HepG2 (cell line): ENCODE data around the gene CBLB. TPM values are rescaled to one million over a fixed set of nuclear protein-coding genes. Genes with fewer than 3 reads are reported as not detected.

ENCODE experiments used
- ATAC-seq: fragments of 200-7000 bp; cut with Tn5 transposase; 3 replicates; pipeline ENCODE4 v1.9.1; 2020; ENCODE audit warnings: mild to moderate bottlenecking, moderate library complexity
- BruUV-seq: library from RNA; stranded (reverse); fragments of 400-500 nt; replicated peaks from 2 replicates; lab custom pipeline; 2021; lab: Mats Ljungman, UMichigan
- CTCF ChIA-PET: fragments of 300-600 bp; formaldehyde crosslinking; extraction: SDS; loops from one replicate; lab custom pipeline; 2021; ENCODE audit warnings: low total read pairs, inconsistent platforms, low intra/inter-chr PET ratio; lab: Yijun Ruan, JAX
- POLR2A ChIA-PET: fragments of 350-600 bp; sonication (Branson Sonifier 250); formaldehyde crosslinking; loops from one replicate; lab custom pipeline; 2020; ENCODE audit warnings: antibody characterized with exemption, inconsistent platforms; lab: Yijun Ruan, JAX
- DNase-seq: peaks from one replicate; pipeline ENCODE4 v3.0.0-alpha.2; 2015; ENCODE audit warnings: low spot score
- FAIRE-seq: peaks from 3 replicates; lab custom pipeline; 2011; peaks lifted over from hg19 to GRCh38; lab: Jason Lieb, UNC
- H2AFZ ChIP-seq: one replicate; pipeline ENCODE4 v1.6.1; 2011; ENCODE audit warnings: low read length, inconsistent platforms
- H3K27ac ChIP-seq: fragments of 300-600 bp; 3 replicates; pipeline ENCODE4 v1.8.0; 2011; ENCODE audit warnings: mixed run types, mild to moderate bottlenecking, mixed read lengths, low read length, inconsistent platforms; ENCODE audit not compliant: insufficient read depth; ENCODE audit errors: extremely low read length
- H3K27me3 ChIP-seq, 2 experiments: fragments of 200-600 bp in 1 of 2; 2 replicates in 1 of 2; 3 replicates in 1 of 2; pipeline versions ENCODE4 v1.6.0 to v1.8.0; 2011; ENCODE audit warnings: low read length in 2 of 2, mild to moderate bottlenecking in 2 of 2, moderate library complexity in 2 of 2, inconsistent platforms in 1 of 2; ENCODE audit not compliant: insufficient read depth in 2 of 2, control insufficient read depth in 1 of 2
- H3K36me3 ChIP-seq, 2 experiments: fragments of 200-600 bp in 1 of 2; replicated peaks in 1 of 2; 2 replicates in 1 of 2; 3 replicates in 1 of 2; pipeline versions ENCODE4 v1.5.1 to v1.8.0; 2011; ENCODE audit warnings: low read length in 2 of 2, inconsistent platforms in 1 of 2; ENCODE audit not compliant: insufficient read depth in 2 of 2, control insufficient read depth in 1 of 2
- H3K4me1 ChIP-seq: 2 replicates; pipeline ENCODE4 v1.5.1; 2012; ENCODE audit warnings: low read length, inconsistent platforms; ENCODE audit not compliant: insufficient read depth
- H3K4me2 ChIP-seq: 2 replicates; pipeline ENCODE4 v1.6.0; 2011; ENCODE audit warnings: low read depth, low read length, inconsistent platforms
- H3K4me3 ChIP-seq, 3 experiments: fragments of 200-600 bp in 1 of 3; sonication (generic), shearing (Covaris generic) in 1 of 3; replicated peaks in 1 of 3; 2 replicates each; pipeline ENCODE4 v1.5.1; 2011 to 2016; ENCODE audit warnings: low read length in 3 of 3, inconsistent platforms in 2 of 3, low read depth in 2 of 3, mild to moderate bottlenecking in 2 of 3, control low read depth in 1 of 3, mixed read lengths in 1 of 3; ENCODE audit not compliant: insufficient read depth in 1 of 3
- H3K79me2 ChIP-seq: one replicate; pipeline ENCODE4 v1.6.1; 2011; ENCODE audit warnings: low read length, inconsistent platforms; ENCODE audit not compliant: insufficient read depth
- H3K9ac ChIP-seq: 2 replicates; pipeline ENCODE4 v1.6.0; 2011; ENCODE audit warnings: mild to moderate bottlenecking, low read depth, low read length, inconsistent platforms; ENCODE audit not compliant: insufficient read depth
- H3K9me3 ChIP-seq: 2 replicates; pipeline ENCODE4 v1.5.1; 2012; ENCODE audit warnings: mild to moderate bottlenecking, low read length
- H4K20me1 ChIP-seq: 2 replicates; pipeline ENCODE4 v1.6.0; 2011; ENCODE audit warnings: inconsistent platforms, mild to moderate bottlenecking, low read length, moderate library complexity; ENCODE audit not compliant: insufficient read depth
- ATF7-NPFF ChIP-seq: sonication (generic); formaldehyde crosslinking; IDR thresholded peaks from 2 replicates; pipeline ENCODE4 v1.8.1; 2023; ENCODE audit warnings: mild to moderate bottlenecking, low read depth, missing genetic modification reagents, moderate library complexity
- MATR3 ChIP-seq: sonication (generic); formaldehyde crosslinking; IDR thresholded peaks from 2 replicates; pipeline ENCODE4 v1.4.0; 2020; ENCODE audit warnings: missing genetic modification reagents
- MEF2D ChIP-seq: sonication (generic); formaldehyde crosslinking; IDR thresholded peaks from 2 replicates; pipeline ENCODE4 v1.5.1; 2020; ENCODE audit warnings: mild to moderate bottlenecking, missing genetic modification reagents
- MIXL1 ChIP-seq: IDR thresholded peaks from 2 replicates; pipeline ENCODE4 v1.6.1; 2016
- MYNN ChIP-seq: sonication (generic); formaldehyde crosslinking; IDR thresholded peaks from 2 replicates; pipeline ENCODE4 v1.4.0; 2020; ENCODE audit warnings: mild to moderate bottlenecking, low read depth, missing genetic modification reagents
- SALL1 ChIP-seq: sonication (generic); formaldehyde crosslinking; IDR thresholded peaks from 2 replicates; pipeline ENCODE4 v1.8.0; 2022; ENCODE audit warnings: mild to moderate bottlenecking, missing genetic modification reagents
- SIN3B ChIP-seq: fragments of 150-350 bp; IDR thresholded peaks from 2 replicates; pipeline ENCODE4 v1.6.1; 2014; ENCODE audit warnings: low read length
- TARDBP ChIP-seq: sonication (generic); formaldehyde crosslinking; IDR thresholded peaks from 2 replicates; pipeline ENCODE4 v1.8.0; 2022; ENCODE audit warnings: mild to moderate bottlenecking, missing genetic modification reagents
- TBP ChIP-seq: sonication (generic); formaldehyde crosslinking; IDR thresholded peaks from 2 replicates; pipeline ENCODE4 v1.5.0; 2020; ENCODE audit warnings: missing genetic modification reagents
- TP53 ChIP-seq: sonication (generic); formaldehyde crosslinking; conservative IDR thresholded peaks from 2 replicates; pipeline ENCODE4 v1.4.0; 2020; ENCODE audit warnings: missing genetic modification reagents
- XRCC5 ChIP-seq: fragments of 200-400 bp; formaldehyde crosslinking; optimal IDR thresholded peaks from 2 replicates; pipeline ENCODE3; 2017; ENCODE audit warnings: mild to moderate bottlenecking, low read length
- ZNF143 ChIP-seq: sonication (generic); formaldehyde crosslinking; IDR thresholded peaks from 2 replicates; pipeline ENCODE4 v1.4.0; 2020; ENCODE audit warnings: missing genetic modification reagents
- ZNF329 ChIP-seq: sonication (generic); formaldehyde crosslinking; IDR thresholded peaks from 2 replicates; pipeline ENCODE4 v1.9.0; 2021; ENCODE audit warnings: low read depth, mild to moderate bottlenecking, missing genetic modification reagents
- WGBS: methylation state at CpG from one replicate; pipeline ENCODE4 v1.1.6; 2017; ENCODE audit warnings: low lambda C conversion rate; 5-methylcytosine and 5-hydroxymethylcytosine counted together
- in situ Hi-C: cut with HindIII; loops from 2 replicates; pipeline ENCODE4 v1.10.0; 2017; ENCODE audit warnings: low pct_unique_long_range_greater_than_20kb; ENCODE audit not compliant: extremely low pct_ligation_motif_present
- intact Hi-C: fragments of 100-400 bp; cut with micrococcal nuclease; formaldehyde crosslinking; loops from one replicate; pipeline ENCODE4 v1.10.0; 2022; ENCODE audit not compliant: unreplicated experiment
- polyA plus RNA-seq, 8 experiments: library from polyadenylated mRNA; depleted of rRNA in 3 of 8; stranded (reverse) in 7 of 8; unstranded in 1 of 8; fragments of >200 nt; fragmentation: Illumina TruSeq in 4 of 8; extraction: Trizol in 4 of 8; gene quantifications; 2 replicates each; pipeline versions ENCODE4 v1.2.1 to v1.2.3, GENCODE V29; 2011 to 2016; ENCODE audit warnings: low read depth in 4 of 8, missing spikeins in 1 of 8, mixed read lengths in 1 of 8; ENCODE audit not compliant: insufficient read depth in 1 of 8
- total RNA-seq, 5 experiments: library from RNA; depleted of rRNA; stranded (reverse); fragments of >200 nt; fragmentation: Illumina TruSeq; extraction: Trizol; gene quantifications; 2 replicates each; pipeline ENCODE4 v1.2.3, GENCODE V29; 2016; ENCODE audit warnings: low read depth in 1 of 5
- TF ChIP-seq, protein P1 (sequence below): sonication (generic); formaldehyde crosslinking; IDR thresholded peaks from 2 replicates; pipeline ENCODE4 v1.4.0; 2020; ENCODE audit warnings: missing genetic modification reagents
- TF ChIP-seq, protein P2 (sequence below): sonication (generic); formaldehyde crosslinking; IDR thresholded peaks from 2 replicates; pipeline ENCODE4 v1.4.0; 2020; ENCODE audit warnings: missing genetic modification reagents, borderline replicate concordance
- TF ChIP-seq, protein P3 (sequence below): sonication (generic); formaldehyde crosslinking; conservative IDR thresholded peaks from 2 replicates; pipeline ENCODE4 v1.8.0; 2022; ENCODE audit warnings: low read depth, missing genetic modification reagents

The CBLB gene
- total and polyA plus RNA-seq, 2 of the 13 experiments (the other 11 are each of a cell fraction or from before 2014, with no cell fraction given) = 9.8 to 16.4 TPM

DNA sequence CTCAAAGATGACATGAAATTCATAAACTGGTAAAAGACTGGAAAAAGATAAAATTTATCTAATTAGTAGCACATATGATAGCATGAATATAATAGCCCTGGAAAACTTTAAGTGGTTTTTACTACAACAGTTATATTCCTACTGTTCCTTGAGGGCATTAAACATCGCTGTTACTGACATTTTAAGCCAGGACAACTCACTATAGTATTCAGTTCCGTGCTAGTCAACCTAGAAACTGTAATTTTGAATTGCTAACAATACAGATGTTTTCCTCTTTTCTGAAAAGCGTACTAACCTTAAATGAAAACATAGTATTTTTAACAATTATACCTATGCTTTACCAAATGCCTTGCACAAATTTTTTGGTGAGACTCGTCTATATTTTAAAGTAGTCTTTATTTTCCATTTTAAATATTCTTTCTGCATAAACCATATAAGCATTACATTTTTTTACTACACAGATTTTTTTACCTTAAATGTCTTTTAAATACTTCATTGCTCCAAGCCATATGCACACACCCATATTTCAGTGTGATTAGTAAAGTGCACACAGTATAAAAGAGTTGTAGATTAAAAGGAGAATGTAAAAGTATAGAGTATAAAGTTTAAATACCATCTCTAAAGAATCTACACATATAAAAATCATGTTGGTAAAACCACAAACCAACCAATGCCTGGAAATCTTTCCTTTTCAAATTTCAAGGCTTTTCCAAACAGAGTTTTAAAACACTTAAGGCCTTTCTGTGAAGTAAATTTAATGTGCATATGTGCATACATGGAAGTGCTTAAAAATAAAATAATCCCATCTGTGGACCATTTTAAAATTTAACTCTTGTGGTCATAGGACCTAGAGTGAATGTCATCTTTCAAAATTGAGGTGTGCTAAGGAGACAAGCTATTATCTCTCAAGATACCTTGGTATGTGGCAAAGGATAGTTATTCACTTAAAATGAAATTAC lies 20.1 kb upstream of the CBLB start:
- H3K79me2 ChIP-seq = no peaks in the 10 kb centered on the region
- TF ChIP-seq MYNN (CRISPR knock-in tag) = no peak
- TF ChIP-seq, protein P1, sequence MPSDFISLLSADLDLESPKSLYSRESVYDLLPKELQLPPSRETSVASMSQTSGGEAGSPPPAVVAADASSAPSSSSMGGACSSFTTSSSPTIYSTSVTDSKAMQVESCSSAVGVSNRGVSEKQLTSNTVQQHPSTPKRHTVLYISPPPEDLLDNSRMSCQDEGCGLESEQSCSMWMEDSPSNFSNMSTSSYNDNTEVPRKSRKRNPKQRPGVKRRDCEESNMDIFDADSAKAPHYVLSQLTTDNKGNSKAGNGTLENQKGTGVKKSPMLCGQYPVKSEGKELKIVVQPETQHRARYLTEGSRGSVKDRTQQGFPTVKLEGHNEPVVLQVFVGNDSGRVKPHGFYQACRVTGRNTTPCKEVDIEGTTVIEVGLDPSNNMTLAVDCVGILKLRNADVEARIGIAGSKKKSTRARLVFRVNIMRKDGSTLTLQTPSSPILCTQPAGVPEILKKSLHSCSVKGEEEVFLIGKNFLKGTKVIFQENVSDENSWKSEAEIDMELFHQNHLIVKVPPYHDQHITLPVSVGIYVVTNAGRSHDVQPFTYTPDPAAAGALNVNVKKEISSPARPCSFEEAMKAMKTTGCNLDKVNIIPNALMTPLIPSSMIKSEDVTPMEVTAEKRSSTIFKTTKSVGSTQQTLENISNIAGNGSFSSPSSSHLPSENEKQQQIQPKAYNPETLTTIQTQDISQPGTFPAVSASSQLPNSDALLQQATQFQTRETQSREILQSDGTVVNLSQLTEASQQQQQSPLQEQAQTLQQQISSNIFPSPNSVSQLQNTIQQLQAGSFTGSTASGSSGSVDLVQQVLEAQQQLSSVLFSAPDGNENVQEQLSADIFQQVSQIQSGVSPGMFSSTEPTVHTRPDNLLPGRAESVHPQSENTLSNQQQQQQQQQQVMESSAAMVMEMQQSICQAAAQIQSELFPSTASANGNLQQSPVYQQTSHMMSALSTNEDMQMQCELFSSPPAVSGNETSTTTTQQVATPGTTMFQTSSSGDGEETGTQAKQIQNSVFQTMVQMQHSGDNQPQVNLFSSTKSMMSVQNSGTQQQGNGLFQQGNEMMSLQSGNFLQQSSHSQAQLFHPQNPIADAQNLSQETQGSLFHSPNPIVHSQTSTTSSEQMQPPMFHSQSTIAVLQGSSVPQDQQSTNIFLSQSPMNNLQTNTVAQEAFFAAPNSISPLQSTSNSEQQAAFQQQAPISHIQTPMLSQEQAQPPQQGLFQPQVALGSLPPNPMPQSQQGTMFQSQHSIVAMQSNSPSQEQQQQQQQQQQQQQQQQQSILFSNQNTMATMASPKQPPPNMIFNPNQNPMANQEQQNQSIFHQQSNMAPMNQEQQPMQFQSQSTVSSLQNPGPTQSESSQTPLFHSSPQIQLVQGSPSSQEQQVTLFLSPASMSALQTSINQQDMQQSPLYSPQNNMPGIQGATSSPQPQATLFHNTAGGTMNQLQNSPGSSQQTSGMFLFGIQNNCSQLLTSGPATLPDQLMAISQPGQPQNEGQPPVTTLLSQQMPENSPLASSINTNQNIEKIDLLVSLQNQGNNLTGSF (CRISPR knock-in tag) = no peak
- no peak for TF ChIP-seq XRCC5
- TF ChIP-seq, protein P2, sequence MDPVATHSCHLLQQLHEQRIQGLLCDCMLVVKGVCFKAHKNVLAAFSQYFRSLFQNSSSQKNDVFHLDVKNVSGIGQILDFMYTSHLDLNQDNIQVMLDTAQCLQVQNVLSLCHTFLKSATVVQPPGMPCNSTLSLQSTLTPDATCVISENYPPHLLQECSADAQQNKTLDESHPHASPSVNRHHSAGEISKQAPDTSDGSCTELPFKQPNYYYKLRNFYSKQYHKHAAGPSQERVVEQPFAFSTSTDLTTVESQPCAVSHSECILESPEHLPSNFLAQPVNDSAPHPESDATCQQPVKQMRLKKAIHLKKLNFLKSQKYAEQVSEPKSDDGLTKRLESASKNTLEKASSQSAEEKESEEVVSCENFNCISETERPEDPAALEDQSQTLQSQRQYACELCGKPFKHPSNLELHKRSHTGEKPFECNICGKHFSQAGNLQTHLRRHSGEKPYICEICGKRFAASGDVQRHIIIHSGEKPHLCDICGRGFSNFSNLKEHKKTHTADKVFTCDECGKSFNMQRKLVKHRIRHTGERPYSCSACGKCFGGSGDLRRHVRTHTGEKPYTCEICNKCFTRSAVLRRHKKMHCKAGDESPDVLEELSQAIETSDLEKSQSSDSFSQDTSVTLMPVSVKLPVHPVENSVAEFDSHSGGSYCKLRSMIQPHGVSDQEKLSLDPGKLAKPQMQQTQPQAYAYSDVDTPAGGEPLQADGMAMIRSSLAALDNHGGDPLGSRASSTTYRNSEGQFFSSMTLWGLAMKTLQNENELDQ (CRISPR knock-in tag) = no peak
- no peak for TF ChIP-seq MIXL1 (CRISPR knock-in tag)
- no peak for TF ChIP-seq SALL1 (CRISPR knock-in tag)
- TF ChIP-seq MATR3 (CRISPR knock-in tag) = no peak
- no peak for TF ChIP-seq ZNF143 (CRISPR knock-in tag)
- TF ChIP-seq TP53 (CRISPR knock-in tag) = no peak
- TF ChIP-seq TARDBP (CRISPR knock-in tag) = no peak
- no peak for TF ChIP-seq ATF7-NPFF
- no peak for TF ChIP-seq MEF2D
- TF ChIP-seq, protein P3, sequence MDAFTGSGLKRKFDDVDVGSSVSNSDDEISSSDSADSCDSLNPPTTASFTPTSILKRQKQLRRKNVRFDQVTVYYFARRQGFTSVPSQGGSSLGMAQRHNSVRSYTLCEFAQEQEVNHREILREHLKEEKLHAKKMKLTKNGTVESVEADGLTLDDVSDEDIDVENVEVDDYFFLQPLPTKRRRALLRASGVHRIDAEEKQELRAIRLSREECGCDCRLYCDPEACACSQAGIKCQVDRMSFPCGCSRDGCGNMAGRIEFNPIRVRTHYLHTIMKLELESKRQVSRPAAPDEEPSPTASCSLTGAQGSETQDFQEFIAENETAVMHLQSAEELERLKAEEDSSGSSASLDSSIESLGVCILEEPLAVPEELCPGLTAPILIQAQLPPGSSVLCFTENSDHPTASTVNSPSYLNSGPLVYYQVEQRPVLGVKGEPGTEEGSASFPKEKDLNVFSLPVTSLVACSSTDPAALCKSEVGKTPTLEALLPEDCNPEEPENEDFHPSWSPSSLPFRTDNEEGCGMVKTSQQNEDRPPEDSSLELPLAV (CRISPR knock-in tag) = no peak
- no peak for TF ChIP-seq TBP (CRISPR knock-in tag)
- TF ChIP-seq SIN3B = no peak
- TF ChIP-seq ZNF329 (CRISPR knock-in tag) = no peak

More for the DNA sequence above, 20.1 kb upstream of the CBLB start:
- ATAC-seq (no peak), DNase-seq (no peak), FAIRE-seq (no peak)
- Histone ChIP-seq H3K4me2 (no peak overlapping the region), H3K27me3 (no peaks in the 10 kb centered on the region), H4K20me1 (no peaks in the 10 kb centered on the region), H3K27ac (no peak overlapping the region), H3K4me1 (no peaks in the 10 kb centered on the region), H3K36me3 (no peaks in the 10 kb centered on the region), H2AFZ (no peak overlapping the region), H3K9ac (no peak overlapping the region), H3K9me3 (no peaks in the 10 kb centered on the region), H3K4me3 (no peak overlapping the region)
- 5% methylated on average over 4 of the region's 4 CpGs for WGBS
- ChIA-PET POLR2A (no interaction called here), CTCF (no interaction called here)
- in situ Hi-C loops (no loop called here), intact Hi-C loops (no loop called here)
- no TSS peak for BruUV-seq
